HepG2 (cell line): ENCODE results near the gene AAGAB. TPM values are rescaled to one million over a fixed set of nuclear protein-coding genes. Genes with fewer than 3 reads are reported as not detected.

Experiments
- ATAC-seq: fragments of 200-7000 bp; cut with Tn5 transposase; 3 replicates; pipeline ENCODE4 v1.9.1; 2020; ENCODE audit warnings: mild to moderate bottlenecking, moderate library complexity
- BruUV-seq: library from RNA; stranded (reverse); fragments of 400-500 nt; replicated peaks from 2 replicates; lab custom pipeline; 2021; lab: Mats Ljungman, UMichigan
- CTCF ChIA-PET: fragments of 300-600 bp; formaldehyde crosslinking; extraction: SDS; loops from one replicate; lab custom pipeline; 2021; ENCODE audit warnings: low total read pairs, inconsistent platforms, low intra/inter-chr PET ratio; lab: Yijun Ruan, JAX
- POLR2A ChIA-PET: fragments of 350-600 bp; sonication (Branson Sonifier 250); formaldehyde crosslinking; loops from one replicate; lab custom pipeline; 2020; ENCODE audit warnings: antibody characterized with exemption, inconsistent platforms; lab: Yijun Ruan, JAX
- DNase-seq: peaks from one replicate; pipeline ENCODE4 v3.0.0-alpha.2; 2015; ENCODE audit warnings: low spot score
- FAIRE-seq: peaks from 3 replicates; lab custom pipeline; 2011; peaks lifted over from hg19 to GRCh38; lab: Jason Lieb, UNC
- H2AFZ ChIP-seq: one replicate; pipeline ENCODE4 v1.6.1; 2011; ENCODE audit warnings: low read length, inconsistent platforms
- H3K27ac ChIP-seq: fragments of 300-600 bp; 3 replicates; pipeline ENCODE4 v1.8.0; 2011; ENCODE audit warnings: mixed run types, mild to moderate bottlenecking, mixed read lengths, low read length, inconsistent platforms; ENCODE audit not compliant: insufficient read depth; ENCODE audit errors: extremely low read length
- H3K27me3 ChIP-seq, 2 experiments: fragments of 200-600 bp in 1 of 2; 2 replicates in 1 of 2; 3 replicates in 1 of 2; pipeline versions ENCODE4 v1.6.0 to v1.8.0; 2011; ENCODE audit warnings: low read length in 2 of 2, mild to moderate bottlenecking in 2 of 2, moderate library complexity in 2 of 2, inconsistent platforms in 1 of 2; ENCODE audit not compliant: insufficient read depth in 2 of 2, control insufficient read depth in 1 of 2
- H3K36me3 ChIP-seq, 2 experiments: fragments of 200-600 bp in 1 of 2; replicated peaks in 1 of 2; 2 replicates in 1 of 2; 3 replicates in 1 of 2; pipeline versions ENCODE4 v1.5.1 to v1.8.0; 2011; ENCODE audit warnings: low read length in 2 of 2, inconsistent platforms in 1 of 2; ENCODE audit not compliant: insufficient read depth in 2 of 2, control insufficient read depth in 1 of 2
- H3K4me1 ChIP-seq: 2 replicates; pipeline ENCODE4 v1.5.1; 2012; ENCODE audit warnings: low read length, inconsistent platforms; ENCODE audit not compliant: insufficient read depth
- H3K4me2 ChIP-seq: 2 replicates; pipeline ENCODE4 v1.6.0; 2011; ENCODE audit warnings: low read depth, low read length, inconsistent platforms
- H3K4me3 ChIP-seq, 3 experiments: fragments of 200-600 bp in 1 of 3; sonication (generic), shearing (Covaris generic) in 1 of 3; replicated peaks in 1 of 3; 2 replicates each; pipeline ENCODE4 v1.5.1; 2011 to 2016; ENCODE audit warnings: low read length in 3 of 3, inconsistent platforms in 2 of 3, low read depth in 2 of 3, mild to moderate bottlenecking in 2 of 3, control low read depth in 1 of 3, mixed read lengths in 1 of 3; ENCODE audit not compliant: insufficient read depth in 1 of 3
- H3K79me2 ChIP-seq: one replicate; pipeline ENCODE4 v1.6.1; 2011; ENCODE audit warnings: low read length, inconsistent platforms; ENCODE audit not compliant: insufficient read depth
- H3K9ac ChIP-seq: 2 replicates; pipeline ENCODE4 v1.6.0; 2011; ENCODE audit warnings: mild to moderate bottlenecking, low read depth, low read length, inconsistent platforms; ENCODE audit not compliant: insufficient read depth
- H3K9me3 ChIP-seq: 2 replicates; pipeline ENCODE4 v1.5.1; 2012; ENCODE audit warnings: mild to moderate bottlenecking, low read length
- H4K20me1 ChIP-seq: 2 replicates; pipeline ENCODE4 v1.6.0; 2011; ENCODE audit warnings: inconsistent platforms, mild to moderate bottlenecking, low read length, moderate library complexity; ENCODE audit not compliant: insufficient read depth
- EZH2 ChIP-seq: conservative IDR thresholded peaks from 2 replicates; pipeline ENCODE4 v1.6.1; 2012; ENCODE audit warnings: mild to moderate bottlenecking, low read depth, low read length, moderate library complexity
- JUN ChIP-seq: sonication (generic); formaldehyde crosslinking; IDR thresholded peaks from 2 replicates; pipeline ENCODE4 v1.4.0; 2020; ENCODE audit warnings: mild to moderate bottlenecking, missing genetic modification reagents
- MATR3 ChIP-seq: sonication (generic); formaldehyde crosslinking; IDR thresholded peaks from 2 replicates; pipeline ENCODE4 v1.4.0; 2020; ENCODE audit warnings: missing genetic modification reagents
- RBM22 ChIP-seq: fragments of 200-400 bp; formaldehyde crosslinking; optimal IDR thresholded peaks from 2 replicates; pipeline ENCODE3; 2017; ENCODE audit warnings: mild to moderate bottlenecking, low read length, moderate library complexity
- SSRP1 ChIP-seq: IDR thresholded peaks from 2 replicates; pipeline ENCODE4 v1.6.1; 2016; ENCODE audit warnings: control low read depth
- THYN1 ChIP-seq: sonication (generic); formaldehyde crosslinking; IDR thresholded peaks from 2 replicates; pipeline ENCODE4 v1.8.1; 2023; ENCODE audit warnings: low read depth, mild to moderate bottlenecking, moderate library complexity, missing genetic modification reagents, borderline replicate concordance
- ZBTB1 ChIP-seq: sonication (generic); formaldehyde crosslinking; IDR thresholded peaks from 2 replicates; pipeline ENCODE4 v1.4.0; 2020; ENCODE audit warnings: missing genetic modification reagents, borderline replicate concordance
- ZNF124 ChIP-seq: sonication (generic); formaldehyde crosslinking; IDR thresholded peaks from 2 replicates; pipeline ENCODE4 v1.4.0; 2020; ENCODE audit warnings: missing genetic modification reagents
- ZNF3 ChIP-seq: IDR thresholded peaks from 2 replicates; pipeline ENCODE4 v1.7.0; 2017; ENCODE audit warnings: inconsistent platforms
- ZNF879 ChIP-seq: sonication (generic); formaldehyde crosslinking; IDR thresholded peaks from 2 replicates; pipeline ENCODE4 v1.8.1; 2023; ENCODE audit warnings: missing genetic modification reagents
- WGBS: methylation state at CpG from one replicate; pipeline ENCODE4 v1.1.6; 2017; ENCODE audit warnings: low lambda C conversion rate; 5-methylcytosine and 5-hydroxymethylcytosine counted together
- in situ Hi-C: cut with HindIII; loops from 2 replicates; pipeline ENCODE4 v1.10.0; 2017; ENCODE audit warnings: low pct_unique_long_range_greater_than_20kb; ENCODE audit not compliant: extremely low pct_ligation_motif_present
- intact Hi-C: fragments of 100-400 bp; cut with micrococcal nuclease; formaldehyde crosslinking; loops from one replicate; pipeline ENCODE4 v1.10.0; 2022; ENCODE audit not compliant: unreplicated experiment
- polyA plus RNA-seq, 8 experiments: library from polyadenylated mRNA; depleted of rRNA in 3 of 8; stranded (reverse) in 7 of 8; unstranded in 1 of 8; fragments of >200 nt; fragmentation: Illumina TruSeq in 4 of 8; extraction: Trizol in 4 of 8; gene quantifications; 2 replicates each; pipeline versions ENCODE4 v1.2.1 to v1.2.3, GENCODE V29; 2011 to 2016; ENCODE audit warnings: low read depth in 4 of 8, missing spikeins in 1 of 8, mixed read lengths in 1 of 8; ENCODE audit not compliant: insufficient read depth in 1 of 8
- total RNA-seq, 5 experiments: library from RNA; depleted of rRNA; stranded (reverse); fragments of >200 nt; fragmentation: Illumina TruSeq; extraction: Trizol; gene quantifications; 2 replicates each; pipeline ENCODE4 v1.2.3, GENCODE V29; 2016; ENCODE audit warnings: low read depth in 1 of 5
- TF ChIP-seq, protein P1 (sequence below), 2 experiments: sonication (generic) in 1 of 2; formaldehyde crosslinking in 1 of 2; IDR thresholded peaks; 2 replicates each; pipeline versions ENCODE4 v1.6.1 to v1.9.0; 2014 to 2022; ENCODE audit warnings: antibody characterized with exemption in 1 of 2, borderline replicate concordance in 1 of 2, inconsistent platforms in 1 of 2, low read depth in 1 of 2, missing genetic modification reagents in 1 of 2

AAGAB gene
- total and polyA plus RNA-seq, 2 of the 13 experiments (the other 11 are each of a cell fraction or from before 2014, with no cell fraction given): 8.0 to 34.9 TPM

DNA sequence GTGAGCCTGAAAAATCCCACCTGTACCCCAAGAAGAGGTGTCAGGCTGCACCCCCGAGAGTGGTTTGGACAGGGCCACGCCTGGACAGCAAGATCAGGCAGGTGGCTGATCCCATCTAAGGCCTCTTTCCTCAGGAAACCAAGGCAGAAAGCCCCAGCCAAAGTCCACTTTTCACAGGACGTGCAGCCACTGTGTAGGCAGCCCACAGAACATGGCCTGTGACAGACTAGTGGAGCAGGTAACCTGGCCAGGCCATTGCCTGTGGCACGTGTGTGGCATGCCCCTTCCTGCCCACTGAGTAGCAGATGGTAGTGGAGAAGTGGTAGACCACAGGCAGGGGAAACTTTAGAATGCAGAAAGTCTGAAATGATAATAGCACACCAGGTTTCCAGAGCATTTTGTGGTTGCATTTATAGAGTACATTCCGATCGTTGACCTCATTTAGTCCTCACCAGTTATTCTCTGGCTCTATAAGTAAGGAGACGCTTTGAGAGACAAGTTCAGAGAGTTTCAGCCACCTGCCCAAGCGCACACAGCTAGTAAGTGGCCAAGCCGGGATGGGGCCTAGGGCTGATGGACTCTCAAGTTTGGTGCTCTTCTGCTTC, 68.7 kb downstream of the AAGAB start:
- H3K4me3 ChIP-seq: no peak overlapping the region
- no TSS peak for BruUV-seq
- H3K27me3 ChIP-seq: no peaks in the 10 kb centered on the region
- 93% methylated on average over 8 of the region's 9 CpGs for WGBS
- H2AFZ ChIP-seq: no peak overlapping the region
- ChIA-PET POLR2A (interaction anchor here (0.7 kb wide), 1 partner anchor 50 kb away, joined by 3 read pairs; no protein-coding TSS in a partner anchor), CTCF (no interaction called here)
- no peaks in the 10 kb centered on the region for H3K9me3 ChIP-seq
- peaks cover 3% of the 10 kb centered on the region for H4K20me1 ChIP-seq
- H3K4me2 ChIP-seq: no peak overlapping the region
- H3K36me3 ChIP-seq: peaks cover 37 to 82% of the 10 kb centered on the region in 2 experiments
- intact Hi-C loops: no loop called here
- no peaks in the 10 kb centered on the region for H3K79me2 ChIP-seq
- DNase-seq: no peak
- H3K9ac ChIP-seq: no peak overlapping the region
- in situ Hi-C loops: no loop called here
- FAIRE-seq: no peak
- no peak overlapping the region for H3K27ac ChIP-seq
- no peak for ATAC-seq
- no peak for TF ChIP-seq MATR3 (CRISPR knock-in tag)
- no peak for TF ChIP-seq JUN (CRISPR knock-in tag)
- TF ChIP-seq THYN1 (CRISPR knock-in tag): no peak
- 0 out of 2 replicates have a peak, but pooled peaks have one; percentile 37 for TF ChIP-seq SSRP1
- TF ChIP-seq EZH2: no peak
- TF ChIP-seq ZNF124 (CRISPR knock-in tag): no peak
- TF ChIP-seq, protein P1, sequence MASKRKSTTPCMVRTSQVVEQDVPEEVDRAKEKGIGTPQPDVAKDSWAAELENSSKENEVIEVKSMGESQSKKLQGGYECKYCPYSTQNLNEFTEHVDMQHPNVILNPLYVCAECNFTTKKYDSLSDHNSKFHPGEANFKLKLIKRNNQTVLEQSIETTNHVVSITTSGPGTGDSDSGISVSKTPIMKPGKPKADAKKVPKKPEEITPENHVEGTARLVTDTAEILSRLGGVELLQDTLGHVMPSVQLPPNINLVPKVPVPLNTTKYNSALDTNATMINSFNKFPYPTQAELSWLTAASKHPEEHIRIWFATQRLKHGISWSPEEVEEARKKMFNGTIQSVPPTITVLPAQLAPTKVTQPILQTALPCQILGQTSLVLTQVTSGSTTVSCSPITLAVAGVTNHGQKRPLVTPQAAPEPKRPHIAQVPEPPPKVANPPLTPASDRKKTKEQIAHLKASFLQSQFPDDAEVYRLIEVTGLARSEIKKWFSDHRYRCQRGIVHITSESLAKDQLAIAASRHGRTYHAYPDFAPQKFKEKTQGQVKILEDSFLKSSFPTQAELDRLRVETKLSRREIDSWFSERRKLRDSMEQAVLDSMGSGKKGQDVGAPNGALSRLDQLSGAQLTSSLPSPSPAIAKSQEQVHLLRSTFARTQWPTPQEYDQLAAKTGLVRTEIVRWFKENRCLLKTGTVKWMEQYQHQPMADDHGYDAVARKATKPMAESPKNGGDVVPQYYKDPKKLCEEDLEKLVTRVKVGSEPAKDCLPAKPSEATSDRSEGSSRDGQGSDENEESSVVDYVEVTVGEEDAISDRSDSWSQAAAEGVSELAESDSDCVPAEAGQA (IDR thresholded peaks at IDR 0.05; ENCODE audit: low read depth): no peak
- TF ChIP-seq, protein P1 (CRISPR knock-in tag; IDR thresholded peaks at IDR 0.05; ENCODE audit: borderline replicate concordance): no peak
- TF ChIP-seq ZNF879 (CRISPR knock-in tag): no peak
- TF ChIP-seq RBM22: peak; percentile 67
- no peak for TF ChIP-seq ZNF3 (CRISPR knock-in tag)
- no peak for TF ChIP-seq ZBTB1 (CRISPR knock-in tag)
- peaks cover 36% of the 10 kb centered on the region for H3K4me1 ChIP-seq
